ENCODE measurements around the gene AATK.
A peak's percentile ranks its signal among the peaks of the same experiment; 100 is the strongest.

AATK gene

DNA sequence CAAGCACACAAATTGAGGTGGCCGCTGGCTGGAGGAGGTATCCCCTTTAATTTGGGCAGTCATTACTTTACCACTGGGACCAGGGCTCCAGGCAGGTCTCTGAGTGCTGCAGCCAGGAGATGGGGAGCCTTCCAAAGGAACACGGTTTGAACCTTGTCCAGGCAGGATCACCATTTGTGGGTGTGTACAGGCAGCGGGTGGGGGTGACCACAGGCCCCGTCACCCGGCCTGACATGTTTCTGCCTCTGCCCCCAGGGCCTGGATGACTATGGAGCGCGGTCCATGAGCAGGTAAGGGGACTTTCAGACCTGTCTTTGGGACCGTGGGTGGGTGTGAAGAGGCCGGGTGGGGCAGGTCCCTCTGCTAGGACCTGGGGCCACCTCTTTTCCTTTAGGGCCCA is 57.8 kb downstream of the AATK start:
- DNase-seq: no peak

- no peak for DNase-seq
These were observed 59.3 kb downstream of the AATK start for GRCh38 chr17:81106716-81107115.

- no peak for DNase-seq
These were observed 62.6 kb downstream of the AATK start for GRCh38 chr17:81103379-81103778.

DNA sequence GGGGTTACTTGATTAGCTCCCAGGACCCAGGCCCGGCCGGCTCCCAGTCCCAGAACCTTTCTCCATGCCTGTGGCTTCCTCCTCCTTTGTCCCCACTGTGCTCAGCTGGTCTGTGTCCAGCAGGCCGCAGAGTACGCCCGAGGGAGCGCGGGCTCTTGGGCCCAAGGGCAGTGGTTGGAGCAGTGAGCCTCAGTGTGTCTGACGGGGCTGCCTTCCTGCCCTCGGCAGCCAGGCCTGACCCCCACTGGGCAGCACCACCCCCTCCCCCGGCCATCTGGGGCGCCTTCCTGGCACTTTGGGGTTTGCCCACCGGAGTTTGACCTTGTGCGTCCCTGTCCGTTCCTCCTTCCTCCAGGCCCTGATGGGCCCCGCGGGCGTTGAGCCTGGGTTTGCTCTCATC is 63.2 kb downstream of the AATK start:
- DNase-seq: no peak

- DNase-seq: peak in 1 of 3 donors; percentile 20
These were observed 63.7 kb downstream of the AATK start for GRCh38 chr17:81102352-81102751.

GRCh38 chr17:81101614-81102306 is 64.3 kb downstream of the AATK start:
- DNase-seq: peak; percentile 89 to 95 (median 94)

GRCh38 chr17:81100668-81101067 is 65.4 kb downstream of the AATK start:
- no peak for DNase-seq

GRCh38 chr17:81099888-81100287 is 66.1 kb downstream of the AATK start:
- DNase-seq: no peak

GRCh38 chr17:81097943-81098308 is 68.1 kb downstream of the AATK start:
- peak; percentile 71 to 83 (median 76) for DNase-seq

GRCh38 chr17:81097134-81097942 is 68.7 kb downstream of the AATK start:
- DNase-seq: peak; percentile 84 to 93 (median 92)

GRCh38 chr17:81096741-81097133 is 69.3 kb downstream of the AATK start:
- no peak for DNase-seq

DNA sequence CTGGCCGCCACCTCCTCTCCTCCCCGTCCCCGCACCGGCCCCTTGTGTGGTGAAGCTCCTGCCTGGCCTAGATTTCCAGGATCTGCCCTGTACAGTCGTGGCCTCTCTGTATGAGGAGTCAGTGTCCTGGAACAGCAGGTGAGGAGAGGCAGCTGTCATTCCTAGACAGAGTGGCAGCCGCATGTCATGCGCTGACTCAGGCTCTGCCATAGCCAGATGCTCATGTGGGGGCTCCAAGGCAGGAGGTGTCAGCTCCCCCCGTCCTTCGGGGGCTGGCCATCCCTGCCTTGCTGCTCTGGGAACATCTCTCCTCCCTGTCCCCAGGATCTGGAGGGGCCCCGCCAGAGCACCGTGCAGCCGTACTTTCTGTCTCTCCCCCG is 70.6 kb downstream of the AATK start:
- peak in 1 of 3 donors; percentile 22 for DNase-seq

- DNase-seq: peak; percentile 87 to 92 (median 88)
These were observed 71.3 kb downstream of the AATK start for GRCh38 chr17:81094509-81095382.

DNA sequence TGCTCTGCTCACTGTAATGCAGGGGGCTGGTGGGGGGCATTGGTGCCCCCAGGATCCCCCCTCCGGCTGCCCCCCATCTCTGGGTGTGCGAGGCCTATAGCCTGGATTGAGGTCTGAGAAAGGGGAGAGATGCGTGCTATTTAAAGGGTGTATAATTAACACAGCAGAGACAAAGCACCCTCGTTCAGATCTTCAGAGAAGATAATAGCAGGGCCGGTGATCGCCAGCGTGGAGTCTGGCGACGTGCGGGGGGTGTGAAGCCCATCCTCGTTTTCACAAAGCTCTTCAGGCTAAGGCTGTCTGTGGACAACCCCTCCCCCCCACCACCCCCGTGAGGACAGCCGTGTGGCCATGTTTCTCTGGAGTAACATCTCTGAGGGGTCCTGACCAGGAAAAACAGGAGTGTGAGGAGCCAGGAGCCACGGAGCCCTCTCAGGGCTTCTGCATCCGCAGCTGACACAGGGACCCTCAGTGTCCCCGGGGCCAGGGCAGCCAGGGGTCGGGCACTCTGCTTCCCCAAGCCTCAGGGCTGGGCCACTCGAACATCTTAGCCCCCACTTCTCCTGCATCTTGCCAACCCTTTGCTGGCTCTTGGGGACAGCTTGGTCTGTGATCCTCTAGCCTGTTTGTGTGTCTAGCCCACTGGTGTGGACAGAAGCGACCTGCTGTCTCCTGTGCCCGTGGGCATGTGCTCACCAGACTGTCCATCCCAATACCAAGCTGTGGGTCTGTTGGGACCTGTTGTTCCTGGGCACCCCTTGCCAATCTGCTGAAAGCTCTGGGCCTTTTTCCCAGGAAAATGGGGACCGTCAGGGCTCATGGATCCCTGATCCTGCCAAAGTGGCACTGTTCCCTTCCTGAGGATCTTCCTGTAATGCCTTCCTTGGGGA is 72.2 kb downstream of the AATK start:
- no peak for DNase-seq

DNA sequence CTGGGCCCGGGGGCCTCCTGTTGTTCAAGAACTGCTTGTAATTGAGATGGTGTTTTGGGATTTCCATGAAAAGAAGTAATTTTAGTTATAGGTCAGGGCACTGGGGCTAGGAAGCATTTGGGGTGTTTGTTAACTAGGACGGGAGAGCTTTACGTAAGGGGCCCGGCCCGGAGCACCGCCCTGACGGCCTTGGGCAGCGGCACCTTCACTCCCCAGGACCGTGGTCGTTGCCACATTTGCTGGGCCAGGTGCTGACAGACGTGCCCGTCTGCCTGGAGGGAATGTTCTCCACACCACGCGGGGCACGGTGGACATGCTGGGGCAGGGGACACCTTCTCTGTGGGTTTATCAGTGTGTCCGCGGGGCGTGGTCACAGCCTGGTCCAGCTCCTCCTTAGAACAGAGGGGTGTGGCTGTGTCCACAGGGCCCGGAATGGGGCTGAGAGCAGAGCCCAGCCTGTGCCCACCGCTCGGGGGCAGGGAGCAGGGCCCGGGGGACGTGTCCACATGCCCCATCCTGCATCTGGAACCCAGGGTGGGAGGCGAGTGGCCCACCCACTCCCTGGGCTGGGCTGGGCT is 73.4 kb downstream of the AATK start:
- DNase-seq: no peak

GRCh38 chr17:81091774-81092517 is 74.1 kb downstream of the AATK start:
- no peak for DNase-seq

GRCh38 chr17:81091154-81091553 is 74.9 kb downstream of the AATK start:
- DNase-seq: no peak

GRCh38 chr17:81090361-81091136 is 75.5 kb downstream of the AATK start:
- DNase-seq: peak; percentile 86 to 93 (median 87)

GRCh38 chr17:81086789-81087551 is 79.1 kb downstream of the AATK start:
- DNase-seq: no peak

All from suppressor macrophage treated with lipopolysaccharide for 1 hour (primary cell).